ENCODE measurements around the gene E2F4. TPM values are rescaled to one million over a fixed set of nuclear protein-coding genes. Genes with fewer than 3 reads are reported as not detected.
A peak's percentile ranks its signal among the peaks of the same experiment; 100 is the strongest.

E2F4 gene
- total and polyA plus RNA-seq, 9 of the 15 experiments (the other 6 are each of a cell fraction or from before 2014, with no cell fraction given): 9.7 to 139 (median 106) TPM

DNA sequence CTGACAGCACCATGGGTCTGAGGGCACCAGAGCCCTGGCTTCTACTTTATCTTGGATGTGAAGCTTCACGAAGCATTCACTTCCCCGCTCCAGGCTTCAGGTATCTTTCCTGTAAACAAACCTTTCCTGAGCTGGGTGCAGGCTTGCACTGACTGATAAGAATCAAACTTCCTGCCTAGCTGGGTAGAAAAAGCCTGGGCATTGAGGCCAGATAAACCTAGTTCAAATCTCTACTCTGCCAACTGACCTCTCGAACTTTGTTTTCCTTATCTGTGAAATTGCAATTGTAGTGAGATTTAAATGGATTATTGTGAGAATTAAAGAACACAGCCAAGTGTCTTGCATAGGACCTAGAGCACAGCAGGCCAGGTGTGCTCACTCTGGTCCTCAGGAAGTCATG is 32.0 kb downstream of the E2F4 start (continued):
- no peak for TF ChIP-seq CEBPZ (IDR thresholded peaks at IDR 0.05; ENCODE audit: borderline replicate concordance, low read depth, low read length)
- no peak for TF ChIP-seq ZNF174 (CRISPR knock-in tag; IDR thresholded peaks at IDR 0.05)
- TF ChIP-seq NCOA6 (IDR thresholded peaks at IDR 0.05): no peak
- no peak for TF ChIP-seq SREBF2 (CRISPR knock-in tag; IDR thresholded peaks at IDR 0.05)

DNA sequence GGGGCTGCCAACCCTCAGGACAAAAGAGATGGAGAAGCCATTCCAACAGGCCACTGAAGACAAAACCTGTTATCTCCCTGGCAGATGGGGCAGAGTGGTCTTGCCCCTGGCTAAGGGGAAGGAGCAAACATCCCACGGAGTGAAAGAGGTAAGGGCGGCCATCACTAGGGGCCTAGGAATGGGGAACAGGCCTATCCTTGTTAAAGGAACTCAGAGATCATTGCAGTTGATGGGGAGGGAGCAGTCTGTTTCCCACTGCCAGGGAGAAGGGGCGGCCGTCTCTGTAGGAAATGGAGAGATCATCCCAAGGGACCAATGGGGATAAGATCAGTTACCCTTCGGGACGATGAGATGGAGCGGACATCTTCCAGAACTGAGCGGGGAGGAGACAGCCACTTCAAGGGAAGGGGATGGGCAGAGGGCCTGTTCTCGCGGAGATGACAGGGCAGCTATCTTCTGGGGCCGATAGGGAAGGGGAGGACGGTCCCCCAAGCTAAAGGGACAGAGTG is 34.4 kb downstream of the E2F4 start:
- no peaks in the 10 kb centered on the region for H3K9me3 ChIP-seq (replicated peaks; ENCODE audit: control insufficient read depth, insufficient read depth, low read depth, low read length)
- H3K79me2 ChIP-seq (ENCODE audit: control insufficient read depth, insufficient read depth, low read length): peaks cover 21% of the 10 kb centered on the region
- peak overlapping the region; percentile 98 for H3K4me3 ChIP-seq
- H3K27ac ChIP-seq (ENCODE audit: extremely low read depth, low read depth, low read length): peak overlapping the region; percentile 59; the same call in 2 of the 3 replicates
- no peaks in the 10 kb centered on the region for H4K20me1 ChIP-seq (replicated peaks; ENCODE audit: control insufficient read depth, insufficient read depth, low read length)
- FAIRE-seq: no peak
- H3K9me1 ChIP-seq (ENCODE audit: control insufficient read depth, insufficient read depth, low read length): no peaks in the 10 kb centered on the region
- in situ Hi-C loops (cut with MboI): no loop called here
- H3K4me2 ChIP-seq (ENCODE audit: insufficient read depth, low read length): peak overlapping the region; percentile 100
- intact Hi-C loops (cut with micrococcal nuclease): loop anchor here (5.0 kb wide), 1 partner anchor 34 kb away; the partner anchor contains the start of genes E2F4 and EXOC3L1
- no TSS peak for BruUV-seq (replicated peaks)
- ChIA-PET POLR2A (interaction anchor here (0.5 to 2.8 kb wide), 10 partner anchors 9 to 132 kb away, joined by 3 to 31 read pairs (median 3); no protein-coding TSS in a partner anchor), CTCF (ENCODE audit: low intra/inter-chr PET ratio) (no interaction called here)
- WGBS (ENCODE audit: insufficient coverage, low coverage, missing lambda C conversion rate): 2% methylated on average over 10 of the region's 12 CpGs
- no peak for ATAC-seq
- DNase-seq (ENCODE audit: extremely low read depth in 1 of 4, low spot score in 3 of 4): no peak
- no peaks in the 10 kb centered on the region for H3K27me3 ChIP-seq (ENCODE audit: control insufficient read depth in 2 of 2, insufficient read depth in 2 of 2, low read length in 2 of 2)
- peaks cover 43% of the 10 kb centered on the region; the same call in 2 of the 3 replicates for H3K36me3 ChIP-seq (ENCODE audit: control insufficient read depth, insufficient read depth, low read length)
- H2AFZ ChIP-seq (ENCODE audit: low read depth, low read length): peak overlapping the region; percentile 97
- peak overlapping the region; percentile 60 to 89 for H3K9ac ChIP-seq (ENCODE audit: insufficient read depth in 1 of 2, low read depth in 2 of 2, low read length in 2 of 2)
- H3K4me1 ChIP-seq (replicated peaks in 1 of 2; ENCODE audit: control insufficient read depth in 2 of 2, insufficient read depth in 2 of 2, low read length in 2 of 2): peaks cover 18 to 20% of the 10 kb centered on the region in 2 experiments
- no peak for TF ChIP-seq MXI1 (IDR thresholded peaks at IDR 0.05; ENCODE audit: low read depth, low read length)
- TF ChIP-seq PHF21A (IDR thresholded peaks at IDR 0.05; ENCODE audit: borderline replicate concordance, low read depth): peak; percentile 9; the same call in 1 of the 2 replicates
- no peak for TF ChIP-seq BRCA1 (IDR thresholded peaks at IDR 0.05)
- TF ChIP-seq BRCA1 (CRISPR knock-in tag; IDR thresholded peaks at IDR 0.05): 0 out of 2 replicates have a peak, but pooled peaks have one; percentile 47
- no peak for TF ChIP-seq CC2D1A (IDR thresholded peaks at IDR 0.05)
- 0 out of 2 replicates have a peak, but pooled peaks have one; percentile 4 for TF ChIP-seq MAFG (tag; conservative IDR thresholded peaks at IDR 0.05)
- TF ChIP-seq STAT5B (CRISPR knock-in tag; IDR thresholded peaks at IDR 0.05): no peak
- TF ChIP-seq ELF2 (CRISPR knock-in tag; IDR thresholded peaks at IDR 0.05): no peak
- TF ChIP-seq ZBTB2 (IDR thresholded peaks at IDR 0.05): no peak
- TF ChIP-seq RNF219 (CRISPR knock-in tag; IDR thresholded peaks at IDR 0.05): no peak
- no peak for TF ChIP-seq ZNF12 (CRISPR knock-in tag; IDR thresholded peaks at IDR 0.05)
- TF ChIP-seq RBM17 (IDR thresholded peaks at IDR 0.05; ENCODE audit: borderline replicate concordance, low read depth, low read length): no peak
